IMR-90 (cell line): Measurements from ENCODE around the gene ABCA5. TPM values are rescaled to one million over a fixed set of nuclear protein-coding genes. Genes with fewer than 3 reads are reported as not detected.

Experiments
- ATAC-seq: fragments of 200-7000 bp; cut with Tn5 transposase; 2 replicates; pipeline ENCODE4 v1.9.1; 2020; ENCODE audit warnings: low read depth, mild to moderate bottlenecking, moderate library complexity
- BruUV-seq: library from RNA; stranded (reverse); fragments of 400-500 nt; replicated peaks from 2 replicates; lab custom pipeline; 2021; lab: Mats Ljungman, UMichigan
- CTCF ChIA-PET: fragments of 300-600 bp; formaldehyde crosslinking; extraction: SDS; loops from one replicate; lab custom pipeline; 2021; ENCODE audit warnings: antibody characterized with exemption; lab: Yijun Ruan, JAX
- POLR2A ChIA-PET: fragments of 300-600 bp; sonication (Branson Sonifier 250); formaldehyde crosslinking; loops from one replicate; lab custom pipeline; 2022; ENCODE audit warnings: antibody characterized with exemption; ENCODE audit not compliant: unreplicated experiment; lab: Charles Lee
- DNase-seq: peaks from one replicate; pipeline ENCODE4 v3.0.0; 2013
- H2AFZ ChIP-seq: replicated peaks from 2 replicates; pipeline ENCODE3; 2013; ENCODE audit warnings: low read length, mild to moderate bottlenecking; ENCODE audit not compliant: poor library complexity
- H2AK5ac ChIP-seq: 2 replicates; pipeline ENCODE4 v1.6.1; 2013; ENCODE audit warnings: low read depth, low read length, inconsistent platforms
- H2AK9ac ChIP-seq: replicated peaks from 2 replicates; pipeline ENCODE3; 2013; ENCODE audit warnings: mild to moderate bottlenecking, low read depth, low read length, moderate library complexity; ENCODE audit not compliant: poor library complexity
- H2BK120ac ChIP-seq: 2 replicates; pipeline ENCODE4 v1.6.1; 2013; ENCODE audit warnings: low read depth, low read length, inconsistent platforms
- H2BK15ac ChIP-seq: 3 replicates; pipeline ENCODE4 v1.6.1; 2013; ENCODE audit warnings: low read depth, low read length, inconsistent platforms
- H2BK20ac ChIP-seq: 2 replicates; pipeline ENCODE4 v1.6.1; 2013; ENCODE audit warnings: low read depth, mild to moderate bottlenecking, inconsistent platforms, low read length, moderate library complexity
- H2BK5ac ChIP-seq: 2 replicates; pipeline ENCODE4 v1.6.1; 2013; ENCODE audit warnings: mild to moderate bottlenecking, low read depth, low read length, inconsistent platforms; ENCODE audit not compliant: poor library complexity, severe bottlenecking
- H3K14ac ChIP-seq: replicated peaks from 2 replicates; pipeline ENCODE4 v1.6.1; 2013; ENCODE audit warnings: low read depth, low read length, inconsistent platforms
- H3K18ac ChIP-seq: 2 replicates; pipeline ENCODE4 v1.6.1; 2013; ENCODE audit warnings: low read depth, low read length, control low read depth
- H3K23ac ChIP-seq: 2 replicates; pipeline ENCODE4 v1.6.1; 2013; ENCODE audit warnings: low read depth, low read length, inconsistent platforms
- H3K27ac ChIP-seq: 2 replicates; pipeline ENCODE4 v1.5.1; 2013; ENCODE audit warnings: mild to moderate bottlenecking, control low read depth, low read length; ENCODE audit not compliant: insufficient read depth
- H3K27me3 ChIP-seq: 2 replicates; pipeline ENCODE4 v1.6.1; 2013; ENCODE audit warnings: low read length; ENCODE audit not compliant: control insufficient read depth, insufficient read depth
- H3K36me3 ChIP-seq: 2 replicates; pipeline ENCODE4 v1.6.1; 2013; ENCODE audit warnings: low read length, mixed read lengths; ENCODE audit not compliant: control insufficient read depth, insufficient read depth
- H3K4ac ChIP-seq: 2 replicates; pipeline ENCODE4 v1.6.1; 2013; ENCODE audit warnings: low read depth, low read length, inconsistent platforms
- H3K4me1 ChIP-seq: 2 replicates; pipeline ENCODE4 v1.6.1; 2013; ENCODE audit warnings: low read length, mixed read lengths; ENCODE audit not compliant: control insufficient read depth, insufficient read depth
- H3K4me2 ChIP-seq: 2 replicates; pipeline ENCODE4 v1.6.1; 2013; ENCODE audit warnings: low read depth, mild to moderate bottlenecking, control low read depth, low read length, moderate library complexity
- H3K4me3 ChIP-seq: 2 replicates; pipeline ENCODE4 v1.5.1; 2013; ENCODE audit warnings: low read depth, mild to moderate bottlenecking, control low read depth, low read length, moderate library complexity; ENCODE audit not compliant: insufficient read depth
- H3K56ac ChIP-seq: 2 replicates; pipeline ENCODE4 v1.6.1; 2013; ENCODE audit warnings: low read length, inconsistent platforms; ENCODE audit not compliant: insufficient read depth; ENCODE audit errors: extremely low read depth
- H3K79me1 ChIP-seq, 2 experiments: 2 replicates each; pipeline ENCODE4 v1.6.1; 2013; ENCODE audit warnings: low read length in 2 of 2, inconsistent platforms in 1 of 2, low read depth in 1 of 2
- H3K9ac ChIP-seq: 2 replicates; pipeline ENCODE4 v1.6.1; 2013; ENCODE audit warnings: low read depth, low read length, control low read depth
- H3K9me1 ChIP-seq: 2 replicates; pipeline ENCODE4 v1.6.1; 2013; ENCODE audit warnings: low read length, inconsistent platforms; ENCODE audit not compliant: insufficient read depth
- H3K9me3 ChIP-seq: 2 replicates; pipeline ENCODE4 v1.6.1; 2013; ENCODE audit warnings: low read length; ENCODE audit not compliant: control insufficient read depth, insufficient read depth
- H4K20me1 ChIP-seq: 2 replicates; pipeline ENCODE4 v1.6.1; 2013; ENCODE audit warnings: low read length, inconsistent platforms; ENCODE audit not compliant: insufficient read depth
- H4K5ac ChIP-seq: 2 replicates; pipeline ENCODE4 v1.6.1; 2013; ENCODE audit warnings: mild to moderate bottlenecking, low read depth, low read length, control low read depth
- H4K8ac ChIP-seq, 2 experiments: 2 replicates each; pipeline ENCODE4 v1.6.1; 2013; ENCODE audit warnings: low read depth in 2 of 2, low read length in 2 of 2, control low read depth in 1 of 2, inconsistent platforms in 1 of 2
- H4K91ac ChIP-seq: 2 replicates; pipeline ENCODE4 v1.6.1; 2013; ENCODE audit warnings: low read depth, low read length, inconsistent platforms; ENCODE audit not compliant: insufficient read depth
- BHLHE40 ChIP-seq: fragments of 150-350 bp; IDR thresholded peaks from 2 replicates; pipeline ENCODE4 v1.6.1; 2016; ENCODE audit warnings: mild to moderate bottlenecking, low read depth, low read length
- CEBPB ChIP-seq: IDR thresholded peaks from 2 replicates; pipeline ENCODE4 v1.6.1; 2012; ENCODE audit warnings: low read depth, low read length, improper control_type of control experiment
- CHD1 ChIP-seq: IDR thresholded peaks from 2 replicates; pipeline ENCODE4 v1.6.1; 2012; ENCODE audit warnings: low read depth, low read length, improper control_type of control experiment
- ELK1 ChIP-seq: fragments of 150-350 bp; IDR thresholded peaks from 2 replicates; pipeline ENCODE4 v1.6.1; 2016; ENCODE audit warnings: low read depth, mild to moderate bottlenecking, low read length, moderate library complexity, borderline replicate concordance
- FOS ChIP-seq: fragments of 150-350 bp; IDR thresholded peaks from 2 replicates; pipeline ENCODE4 v1.6.1; 2016; ENCODE audit warnings: low read depth, low read length
- MAFK ChIP-seq: IDR thresholded peaks from 2 replicates; pipeline ENCODE4 v1.6.1; 2012; ENCODE audit warnings: low read depth, low read length, improper control_type of control experiment
- MAZ ChIP-seq: IDR thresholded peaks from 2 replicates; pipeline ENCODE4 v1.6.1; 2012; ENCODE audit warnings: low read depth, mild to moderate bottlenecking, low read length, improper control_type of control experiment, moderate library complexity, borderline replicate concordance
- MXI1 ChIP-seq: IDR thresholded peaks from 2 replicates; pipeline ENCODE4 v1.6.1; 2012; ENCODE audit warnings: low read depth, mild to moderate bottlenecking, low read length, moderate library complexity, borderline replicate concordance
- NFE2L2 ChIP-seq: fragments of 150-350 bp; IDR thresholded peaks from 2 replicates; pipeline ENCODE4 v1.6.1; 2016; ENCODE audit warnings: low read depth, mild to moderate bottlenecking, low read length
- POLR2A ChIP-seq: IDR thresholded peaks from 2 replicates; pipeline ENCODE4 v1.6.1; 2012; ENCODE audit warnings: mild to moderate bottlenecking, low read depth, low read length
- RAD21 ChIP-seq: IDR thresholded peaks from 2 replicates; pipeline ENCODE4 v1.6.1; 2012; ENCODE audit warnings: low read length, improper control_type of control experiment
- RCOR1 ChIP-seq: IDR thresholded peaks from 2 replicates; pipeline ENCODE4 v1.6.1; 2012; ENCODE audit warnings: mild to moderate bottlenecking, low read length, improper control_type of control experiment; ENCODE audit not compliant: insufficient replicate concordance
- RFX5 ChIP-seq: IDR thresholded peaks from 2 replicates; pipeline ENCODE4 v1.8.0; 2012; ENCODE audit warnings: low read depth, mild to moderate bottlenecking, low read length, moderate library complexity
- SMC3 ChIP-seq: fragments of 150-350 bp; IDR thresholded peaks from 2 replicates; pipeline ENCODE4 v1.6.1; 2016; ENCODE audit warnings: low read depth, mild to moderate bottlenecking, antibody characterized with exemption, low read length, moderate library complexity
- WGBS, 2 experiments: methylation state at CpG; one replicate each; pipeline versions ENCODE4 v1.1.5 to v1.1.7; 2013; ENCODE audit warnings: missing lambda C conversion rate in 2 of 2; ENCODE audit not compliant: insufficient read length in 1 of 2; ENCODE audit errors: extremely low coverage in 2 of 2; 5-methylcytosine and 5-hydroxymethylcytosine counted together
- dilution Hi-C: fragments of 300-500 bp; cut with HindIII; formaldehyde crosslinking; loops from one replicate; pipeline ENCODE4 v1.14.3; 2018; ENCODE audit warnings: low sequenced_read_pairs; ENCODE audit not compliant: unreplicated experiment
- in situ Hi-C: fragments of 300-500 bp; cut with MboI; formaldehyde crosslinking; loops from 3 replicates; pipeline ENCODE4 v1.14.3; 2019; ENCODE audit warnings: low sequenced_read_pairs, inconsistent platforms, mixed read lengths
- intact Hi-C: fragments of 100-400 bp; cut with micrococcal nuclease; formaldehyde crosslinking; loops from 2 replicates; pipeline ENCODE4 v1.10.0; 2022
- polyA plus RNA-seq, 3 experiments: library from polyadenylated mRNA; depleted of rRNA; stranded (reverse); fragments of >200 nt; gene quantifications; 2 replicates each; pipeline ENCODE4 v1.2.3, GENCODE V29; 2012; ENCODE audit warnings: low replicate concordance in 1 of 3
- total RNA-seq: library from RNA; depleted of rRNA; stranded (reverse); fragments of >200 nt; gene quantifications from 2 replicates; pipeline ENCODE4 v1.2.3, GENCODE V29; 2012
- TF ChIP-seq, protein P1 (sequence below): conservative IDR thresholded peaks from 2 replicates; pipeline ENCODE4 v1.5.1; 2012; ENCODE audit warnings: mild to moderate bottlenecking, low read depth, low read length, improper control_type of control experiment
- TF ChIP-seq, protein P2 (sequence below): fragments of 150-350 bp; IDR thresholded peaks from 2 replicates; pipeline ENCODE4 v1.6.1; 2017; ENCODE audit warnings: mild to moderate bottlenecking, antibody characterized with exemption, low read length, low read depth

Gene ABCA5
- total and polyA plus RNA-seq, 2 of the 4 experiments (the other 2 are of a cell fraction) = 1.3 to 2.3 TPM

- Histone ChIP-seq H3K14ac (no peak overlapping the region), H3K9me1 (no peaks in the 10 kb centered on the region), H2BK120ac (peak overlapping the region; percentile 9; the same call in 1 of the 2 replicates), H3K4me3 (no peak overlapping the region), H2BK15ac (no peak overlapping the region), H3K27me3 (no peaks in the 10 kb centered on the region), H2AK9ac (no peak overlapping the region), H2AK5ac (no peak overlapping the region), H3K9ac (no peak overlapping the region), H3K18ac (no peak overlapping the region), H3K23ac (no peak overlapping the region), H2BK5ac (no peak overlapping the region), H3K36me3 (no peaks in the 10 kb centered on the region), H4K5ac (no peak overlapping the region), H3K4me1 (no peaks in the 10 kb centered on the region), H3K4ac (no peak overlapping the region), H2BK20ac (no peak overlapping the region), H3K9me3 (no peaks in the 10 kb centered on the region), H3K4me2 (peak overlapping the region; percentile 8; the same call in 1 of the 2 replicates), H3K56ac (no peak overlapping the region), H3K27ac (no peak overlapping the region), H4K8ac (no peak overlapping the region), H2AFZ (no peak overlapping the region), H4K20me1 (no peaks in the 10 kb centered on the region), H3K79me1 (no peaks in the 10 kb centered on the region), H4K91ac (no peak overlapping the region)
- POLR2A ChIA-PET = no interaction called here
- no TSS peak for BruUV-seq
- dilution Hi-C loops = no loop called here
- in situ Hi-C loops = no loop called here
- no CpG with 5 or more reads among the region's 4 CpGs for WGBS, 2 experiments
- CTCF ChIA-PET = interaction anchor here (1.2 kb wide), 1 partner anchor 479 kb away, joined by 3 read pairs; no protein-coding TSS in a partner anchor
- ATAC-seq (peak; percentile 66), DNase-seq (peak; percentile 30)
- intact Hi-C loops = no loop called here
- no peak for TF ChIP-seq MXI1
- TF ChIP-seq, protein P1, sequence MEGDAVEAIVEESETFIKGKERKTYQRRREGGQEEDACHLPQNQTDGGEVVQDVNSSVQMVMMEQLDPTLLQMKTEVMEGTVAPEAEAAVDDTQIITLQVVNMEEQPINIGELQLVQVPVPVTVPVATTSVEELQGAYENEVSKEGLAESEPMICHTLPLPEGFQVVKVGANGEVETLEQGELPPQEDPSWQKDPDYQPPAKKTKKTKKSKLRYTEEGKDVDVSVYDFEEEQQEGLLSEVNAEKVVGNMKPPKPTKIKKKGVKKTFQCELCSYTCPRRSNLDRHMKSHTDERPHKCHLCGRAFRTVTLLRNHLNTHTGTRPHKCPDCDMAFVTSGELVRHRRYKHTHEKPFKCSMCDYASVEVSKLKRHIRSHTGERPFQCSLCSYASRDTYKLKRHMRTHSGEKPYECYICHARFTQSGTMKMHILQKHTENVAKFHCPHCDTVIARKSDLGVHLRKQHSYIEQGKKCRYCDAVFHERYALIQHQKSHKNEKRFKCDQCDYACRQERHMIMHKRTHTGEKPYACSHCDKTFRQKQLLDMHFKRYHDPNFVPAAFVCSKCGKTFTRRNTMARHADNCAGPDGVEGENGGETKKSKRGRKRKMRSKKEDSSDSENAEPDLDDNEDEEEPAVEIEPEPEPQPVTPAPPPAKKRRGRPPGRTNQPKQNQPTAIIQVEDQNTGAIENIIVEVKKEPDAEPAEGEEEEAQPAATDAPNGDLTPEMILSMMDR = no peak
- no peak for TF ChIP-seq MAFK
- TF ChIP-seq FOS = no peak
- TF ChIP-seq CEBPB = no peak
- TF ChIP-seq SMC3 = no peak
- no peak for TF ChIP-seq NFE2L2
- TF ChIP-seq CHD1 = no peak
- no peak for TF ChIP-seq BHLHE40
- TF ChIP-seq RCOR1 = no peak
- no peak for TF ChIP-seq RFX5
- TF ChIP-seq POLR2A = no peak
- no peak for TF ChIP-seq MAZ
- no peak for TF ChIP-seq RAD21
- no peak for TF ChIP-seq ELK1
- TF ChIP-seq, protein P2, sequence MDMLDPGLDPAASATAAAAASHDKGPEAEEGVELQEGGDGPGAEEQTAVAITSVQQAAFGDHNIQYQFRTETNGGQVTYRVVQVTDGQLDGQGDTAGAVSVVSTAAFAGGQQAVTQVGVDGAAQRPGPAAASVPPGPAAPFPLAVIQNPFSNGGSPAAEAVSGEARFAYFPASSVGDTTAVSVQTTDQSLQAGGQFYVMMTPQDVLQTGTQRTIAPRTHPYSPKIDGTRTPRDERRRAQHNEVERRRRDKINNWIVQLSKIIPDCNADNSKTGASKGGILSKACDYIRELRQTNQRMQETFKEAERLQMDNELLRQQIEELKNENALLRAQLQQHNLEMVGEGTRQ = no peak
Measured at GRCh38 chr17:69250641-69251040, 76.3 kb downstream of the ABCA5 start.
